A549 (cell line): ENCODE measurements around the gene PUM1.

Experiments used
- CEBPB ChIP-seq, 2 experiments: fragments of >200 bp in 1 of 2; sonication (Bioruptor Twin) in 1 of 2; formaldehyde crosslinking in 1 of 2; IDR thresholded peaks; 2 replicates each; pipeline ENCODE4 v1.6.1; 2012 to 2016
- CTCF ChIP-seq: fragments of >200 bp; sonication (Bioruptor Twin); formaldehyde crosslinking; IDR thresholded peaks from 3 replicates; pipeline ENCODE4 v1.5.1; 2016
- EP300 ChIP-seq, 2 experiments: fragments of >200 bp; sonication (Bioruptor Twin); formaldehyde crosslinking; IDR thresholded peaks; 2 replicates in 1 of 2; 3 replicates in 1 of 2; pipeline ENCODE4 v1.6.1; 2016 to 2017
- KDM1A ChIP-seq: fragments of 200-600 bp; sonication (generic); IDR thresholded peaks from 2 replicates; pipeline ENCODE4 v1.6.1; 2016; ENCODE audit warnings: low read depth, mild to moderate bottlenecking
- POLR2A ChIP-seq: IDR thresholded peaks from 2 replicates; pipeline ENCODE4 v1.6.1; 2012; ENCODE audit warnings: mild to moderate bottlenecking, low read length
- RAD21 ChIP-seq, 2 experiments: fragments of >200 bp in 1 of 2; sonication (Bioruptor Twin) in 1 of 2; formaldehyde crosslinking in 1 of 2; IDR thresholded peaks in 1 of 2; conservative IDR thresholded peaks in 1 of 2; 2 replicates in 1 of 2; 3 replicates in 1 of 2; pipeline ENCODE4 v1.6.1; 2012 to 2018; ENCODE audit warnings: inconsistent platforms in 1 of 2
- RNF2 ChIP-seq: fragments of 200-600 bp; sonication (generic); IDR thresholded peaks from 2 replicates; pipeline ENCODE4 v1.6.1; 2016; ENCODE audit warnings: low read depth, mild to moderate bottlenecking, antibody characterized with exemption, moderate library complexity, borderline replicate concordance
- ZC3H11A ChIP-seq: fragments of 450-650 bp; IDR thresholded peaks from 2 replicates; pipeline ENCODE4 v1.6.1; 2014; ENCODE audit warnings: antibody characterized with exemption, mild to moderate bottlenecking
- TF ChIP-seq, protein P1 (sequence below): fragments of 450-650 bp; IDR thresholded peaks from 2 replicates; pipeline ENCODE4 v1.6.1; 2014; ENCODE audit warnings: antibody characterized with exemption
- TF ChIP-seq, protein P2 (sequence below): IDR thresholded peaks from 2 replicates; pipeline ENCODE4 v1.6.1; 2012

- TF ChIP-seq ZC3H11A = no peak
- TF ChIP-seq CTCF = no peak
- no peak for TF ChIP-seq POLR2A
- TF ChIP-seq EP300 (IDR thresholded peaks at IDR 0.05) = no peak
- TF ChIP-seq, protein P1, sequence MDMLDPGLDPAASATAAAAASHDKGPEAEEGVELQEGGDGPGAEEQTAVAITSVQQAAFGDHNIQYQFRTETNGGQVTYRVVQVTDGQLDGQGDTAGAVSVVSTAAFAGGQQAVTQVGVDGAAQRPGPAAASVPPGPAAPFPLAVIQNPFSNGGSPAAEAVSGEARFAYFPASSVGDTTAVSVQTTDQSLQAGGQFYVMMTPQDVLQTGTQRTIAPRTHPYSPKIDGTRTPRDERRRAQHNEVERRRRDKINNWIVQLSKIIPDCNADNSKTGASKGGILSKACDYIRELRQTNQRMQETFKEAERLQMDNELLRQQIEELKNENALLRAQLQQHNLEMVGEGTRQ = no peak
- TF ChIP-seq, protein P2, sequence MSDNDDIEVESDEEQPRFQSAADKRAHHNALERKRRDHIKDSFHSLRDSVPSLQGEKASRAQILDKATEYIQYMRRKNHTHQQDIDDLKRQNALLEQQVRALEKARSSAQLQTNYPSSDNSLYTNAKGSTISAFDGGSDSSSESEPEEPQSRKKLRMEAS = no peak
- TF ChIP-seq CEBPB (IDR thresholded peaks at IDR 0.05) = no peak
- TF ChIP-seq RAD21 (conservative IDR thresholded peaks at IDR 0.05 in 1 of 2, IDR thresholded peaks at IDR 0.05 in 1 of 2) = no peak
- no peak for TF ChIP-seq RNF2
- no peak for TF ChIP-seq KDM1A
Observed at GRCh38 chr1:31004231-31004621, 61.3 kb downstream of the PUM1 start.
